OCI-LY1 (cell line): ENCODE data around the gene PBX1.

ENCODE experiments used
- H2AFZ ChIP-seq: fragments of 200-600 bp; sonication (generic), shearing (Covaris generic); 2 replicates; pipeline ENCODE4 v1.6.0; 2014; ENCODE audit warnings: antibody characterized with exemption, mild to moderate bottlenecking, low read length
- H3F3A ChIP-seq: fragments of 200-600 bp; sonication (generic), shearing (Covaris generic); 2 replicates; pipeline ENCODE4 v1.6.0; 2014; ENCODE audit warnings: mild to moderate bottlenecking, antibody characterized with exemption, low read length, moderate library complexity; ENCODE audit not compliant: insufficient read depth
- H3K27ac ChIP-seq: fragments of 200-600 bp; sonication (generic); 2 replicates; pipeline ENCODE4 v1.5.1; 2014; ENCODE audit warnings: low read length, mixed run types, mild to moderate bottlenecking, low read depth; ENCODE audit not compliant: poor library complexity, severe bottlenecking
- H3K27me3 ChIP-seq: fragments of 200-600 bp; sonication (generic); 2 replicates; pipeline ENCODE4 v1.6.0; 2014; ENCODE audit warnings: antibody characterized with exemption, mild to moderate bottlenecking, low read length, moderate library complexity; ENCODE audit not compliant: insufficient read depth
- H3K36me3 ChIP-seq: fragments of 200-600 bp; sonication (generic); 2 replicates; pipeline ENCODE4 v1.6.1; 2014; ENCODE audit warnings: mild to moderate bottlenecking, antibody characterized with exemption, low read length, moderate library complexity, mixed read lengths; ENCODE audit not compliant: insufficient read depth
- H3K4me1 ChIP-seq: fragments of 200-600 bp; sonication (generic); 2 replicates; pipeline ENCODE4 v1.5.1; 2014; ENCODE audit warnings: mild to moderate bottlenecking, low read length, moderate library complexity; ENCODE audit not compliant: insufficient read depth, severe bottlenecking
- H3K4me2 ChIP-seq: fragments of 200-600 bp; sonication (generic), shearing (Covaris generic); 2 replicates; pipeline ENCODE4 v1.6.1; 2014; ENCODE audit warnings: low read length
- H3K4me3 ChIP-seq: fragments of 200-600 bp; sonication (generic); 2 replicates; pipeline ENCODE4 v1.5.1; 2014; ENCODE audit warnings: low read length, low read depth, mild to moderate bottlenecking, mixed read lengths; ENCODE audit not compliant: poor library complexity, severe bottlenecking
- H3K79me2 ChIP-seq: fragments of 200-600 bp; shearing (Covaris generic); 2 replicates; pipeline ENCODE4 v1.6.1; 2016; ENCODE audit warnings: mixed run types, low read length, mixed read lengths; ENCODE audit not compliant: insufficient read depth
- H3K9ac ChIP-seq: fragments of 200-600 bp; sonication (generic), shearing (Covaris generic); 2 replicates; pipeline ENCODE4 v1.6.1; 2014; ENCODE audit warnings: mild to moderate bottlenecking, low read length, mixed read lengths
- H3K9me2 ChIP-seq: fragments of 200-600 bp; sonication (generic), shearing (Covaris generic); 2 replicates; pipeline ENCODE4 v1.6.1; 2014; ENCODE audit warnings: low read depth, mild to moderate bottlenecking, low read length, mixed read lengths
- H3K9me3 ChIP-seq: fragments of 200-600 bp; shearing (Covaris generic); 2 replicates; pipeline ENCODE4 v1.6.1; 2014; ENCODE audit warnings: low read length, mixed read lengths
- H4K20me1 ChIP-seq: fragments of 200-600 bp; sonication (generic), shearing (Covaris generic); 2 replicates; pipeline ENCODE4 v1.6.0; 2016; ENCODE audit warnings: mild to moderate bottlenecking, low read length; ENCODE audit not compliant: insufficient read depth
- CTCF ChIP-seq: fragments of 200-600 bp; sonication (generic), shearing (Covaris generic); IDR thresholded peaks from 2 replicates; pipeline ENCODE4 v1.5.1; 2017; ENCODE audit warnings: mild to moderate bottlenecking, antibody characterized with exemption, low read length, moderate library complexity, mixed read lengths
- EZH2 ChIP-seq: fragments of 200-600 bp; sonication (generic), shearing (Covaris generic); IDR thresholded peaks from 2 replicates; pipeline ENCODE4 v1.8.0; 2017; ENCODE audit warnings: borderline replicate concordance, mixed run types, mild to moderate bottlenecking, antibody characterized with exemption, low read length, moderate library complexity, mixed read lengths

PBX1 gene

GRCh38 chr1:164562511-164562910 is 3.5 kb downstream of the PBX1 start:
- Histone ChIP-seq H4K20me1 (no peaks in the 10 kb centered on the region), H3K4me3 (no peak overlapping the region), H3K36me3 (no peaks in the 10 kb centered on the region), H3K4me2 (no peak overlapping the region), H3K27ac (no peak overlapping the region), H2AFZ (no peak overlapping the region), H3F3A (no peaks in the 10 kb centered on the region), H3K9me3 (no peaks in the 10 kb centered on the region), H3K9ac (no peak overlapping the region), H3K9me2 (no peaks in the 10 kb centered on the region), H3K4me1 (no peaks in the 10 kb centered on the region), H3K79me2 (no peaks in the 10 kb centered on the region), H3K27me3 (no peaks in the 10 kb centered on the region)
- no peak for TF ChIP-seq CTCF

- Histone ChIP-seq H3K9ac (no peak overlapping the region), H2AFZ (no peak overlapping the region), H3F3A (no peaks in the 10 kb centered on the region), H3K9me2 (no peaks in the 10 kb centered on the region), H3K9me3 (no peaks in the 10 kb centered on the region), H4K20me1 (no peaks in the 10 kb centered on the region), H3K27ac (no peak overlapping the region), H3K4me2 (no peak overlapping the region), H3K36me3 (no peaks in the 10 kb centered on the region), H3K27me3 (no peaks in the 10 kb centered on the region), H3K4me3 (no peak overlapping the region), H3K4me1 (no peaks in the 10 kb centered on the region), H3K79me2 (no peaks in the 10 kb centered on the region)
- TF ChIP-seq CTCF (no peak), EZH2 (no peak)
These were observed 4.0 kb downstream of the PBX1 start for GRCh38 chr1:164562947-164563520.

GRCh38 chr1:164563721-164564360 is 4.9 kb downstream of the PBX1 start:
- H3K27me3 ChIP-seq = no peaks in the 10 kb centered on the region

More at GRCh38 chr1:164563721-164564360, 4.9 kb downstream of the PBX1 start:
- H3K27ac ChIP-seq = no peak overlapping the region
- no peaks in the 10 kb centered on the region for H3K36me3 ChIP-seq
- no peak overlapping the region for H3K9ac ChIP-seq
- no peaks in the 10 kb centered on the region for H4K20me1 ChIP-seq
- H3K4me2 ChIP-seq = no peak overlapping the region
- no peaks in the 10 kb centered on the region for H3F3A ChIP-seq
- no peak overlapping the region for H3K4me3 ChIP-seq
- no peaks in the 10 kb centered on the region for H3K9me2 ChIP-seq
- TF ChIP-seq CTCF = no peak
- no peak for TF ChIP-seq EZH2
- H3K79me2 ChIP-seq = no peaks in the 10 kb centered on the region
- no peak overlapping the region for H2AFZ ChIP-seq
- H3K9me3 ChIP-seq = no peaks in the 10 kb centered on the region
- H3K4me1 ChIP-seq = no peaks in the 10 kb centered on the region
